Psoas muscle (tissue), 8 donors: ENCODE measurements around the gene PAGE3. TPM values are rescaled to one million over a fixed set of nuclear protein-coding genes. Genes with fewer than 3 reads are reported as not detected.

Experiments used
- ATAC-seq, 4 donors: fragments of 200-7000 bp; cut with Tn5 transposase; one replicate each; pipeline ENCODE4 v1.9.1; 2020; ENCODE audit warnings: moderate library complexity in 3 of 4, mild to moderate bottlenecking in 2 of 4
- DNase-seq, 2 donors: peaks; one replicate each; pipeline ENCODE4 v3.0.0-alpha.2; 2020
- H3K27ac ChIP-seq: fragments of 200-600 bp; one replicate; pipeline ENCODE4 v1.8.0; 2022
- H3K27me3 ChIP-seq, 3 donors: fragments of 200-600 bp in 1 of 3; one replicate each; pipeline versions ENCODE4 v1.6.1 to v1.8.0; 2013 to 2022; ENCODE audit warnings: low read length in 2 of 3, mild to moderate bottlenecking in 2 of 3, moderate library complexity in 1 of 3; ENCODE audit not compliant: insufficient read depth in 3 of 3
- H3K36me3 ChIP-seq, 2 donors: fragments of 200-600 bp in 1 of 2; one replicate each; pipeline versions ENCODE4 v1.6.1 to v1.8.0; 2013 to 2022; ENCODE audit warnings: low read depth in 1 of 2, mild to moderate bottlenecking in 1 of 2, moderate library complexity in 1 of 2; ENCODE audit not compliant: insufficient read depth in 1 of 2
- H3K4me1 ChIP-seq: fragments of 200-600 bp; one replicate; pipeline ENCODE4 v1.8.0; 2022
- H3K4me3 ChIP-seq: fragments of 200-600 bp; one replicate; pipeline ENCODE4 v1.8.0; 2022; ENCODE audit warnings: mild to moderate bottlenecking
- H3K9me3 ChIP-seq: fragments of 200-600 bp; one replicate; pipeline ENCODE4 v1.8.0; 2022
- CTCF ChIP-seq: fragments of 200-600 bp; IDR thresholded peaks from one replicate; pipeline ENCODE4 v1.8.0; 2022; ENCODE audit warnings: antibody characterized with exemption
- WGBS, 3 donors: extraction: QIAGEN DNeasy Blood & Tissue Kit; methylation state at CpG; one replicate each; pipeline versions ENCODE4 v1.1.6 to v1.1.7; 2013; 5-methylcytosine and 5-hydroxymethylcytosine counted together
- intact Hi-C, 2 donors: fragments of 100-400 bp; cut with DNase I; formaldehyde crosslinking; loops; one replicate each; pipeline versions ENCODE4 v1.11.0 to v1.14.2; 2022
- polyA plus RNA-seq, 3 donors: library from polyadenylated mRNA; stranded (reverse); fragments of 200-250 nt; gene quantifications; one replicate each; pipeline ENCODE4 v1.2.3, GENCODE V29; 2013
- total RNA-seq, 4 donors: library from RNA; stranded (reverse); fragmentation: NEBNext Ultra II Directional in 2 of 4; extraction: Animal tissue kit (Norgen Biotek cat#: 25700) in 2 of 4; gene quantifications; one replicate each; pipeline versions ENCODE4 v1.2.1 to v1.2.4, GENCODE V29; 2021 to 2023
- donor health status: healthy with polysubstance abuse.
- donor health status: DM: no; HTN: no; CAD: no; lungs with moderate emphysema.
- donor health status: Bipolar disorder and iron deficiency.
- donor health status: healthy.
- donor health status: DM: yes; HTN: yes; CAD: no.
- donor health status: DM: no; HTN: no; CAD: no.
- donor health status: DM: no; HTN: no; CAD: no.
- donor health status: DM: yes; HTN: yes; CAD: no.

The PAGE3 gene
- total and polyA plus RNA-seq, 7 donors, result not detected

GRCh38 chrX:55210931-55211677 is 53.6 kb downstream of the PAGE3 start:
- Histone ChIP-seq H3K27ac (no peak overlapping the region), H3K36me3 (no peaks in the 10 kb centered on the region), H3K27me3 (peaks cover 0 to 2% (median 0%) of the 10 kb centered on the region in 3 donors), H3K4me3 (no peak overlapping the region), H3K9me3 (no peaks in the 10 kb centered on the region), H3K4me1 (no peaks in the 10 kb centered on the region)
- intact Hi-C loops, result no loop called here
- ATAC-seq, result no peak
- TF ChIP-seq CTCF, result no peak
- 62 to 73% (median 71%) methylated on average over 13 of the region's 13 CpGs for WGBS, 3 donors
- no peak for DNase-seq

Other genes starting within 250 kb of the PAGE3 start
- gene ALAS2, start 233.9 kb downstream of the PAGE3 start, total RNA-seq, result 1 to 10 TPM in 2 of 4 donors, under 1 TPM in 1, not detected in 1; 0.62 to 8.1 (median 6.0) TPM
- under 1 TPM in 1 of 3 donors, not detected in 2; 0.03 TPM for gene ALAS2, start 233.9 kb downstream of the PAGE3 start, polyA plus RNA-seq
- gene PAGE2B, start 189.9 kb downstream of the PAGE3 start, total RNA-seq, result not detected
- gene PAGE2B, start 189.9 kb downstream of the PAGE3 start, polyA plus RNA-seq, result not detected
- gene PAGE2, start 175.9 kb downstream of the PAGE3 start, total RNA-seq, result not detected
- gene PAGE2, start 175.9 kb downstream of the PAGE3 start, polyA plus RNA-seq, result not detected
- gene PAGE5, start 44.6 kb downstream of the PAGE3 start, total RNA-seq, result not detected
- gene PAGE5, start 44.6 kb downstream of the PAGE3 start, polyA plus RNA-seq, result not detected
- gene MAGEH1, start 187.2 kb upstream of the PAGE3 start, total RNA-seq, result 10 to 100 TPM in 1 of 4 donors, 1 to 10 TPM in 3; 5.8 to 10.6 (median 7.6) TPM
- gene MAGEH1, start 187.2 kb upstream of the PAGE3 start, polyA plus RNA-seq, result 10 to 100 TPM in 1 of 3 donors, 1 to 10 TPM in 2; 7.0 to 20.4 (median 8.2) TPM
- 1 to 10 TPM in 1 of 4 donors, under 1 TPM in 3; 0.32 to 1.2 (median 0.42) TPM for gene USP51, start 224.9 kb upstream of the PAGE3 start, total RNA-seq
- gene USP51, start 224.9 kb upstream of the PAGE3 start, polyA plus RNA-seq, result under 1 TPM; 0.07 to 0.27 (median 0.27) TPM